ENCODE results near the gene MIER2. TPM values are rescaled to one million over a fixed set of nuclear protein-coding genes. Genes with fewer than 3 reads are reported as not detected.

Gene MIER2
- total and polyA plus RNA-seq, 10 of the 15 experiments (the other 5 are each of a cell fraction or from before 2014, with no cell fraction given) = 0.48 to 23.6 (median 12.1) TPM

GRCh38 chr19:373391-374182 lies 29.0 kb upstream of the MIER2 start:
- Histone ChIP-seq H3K4me2 (ENCODE audit: control insufficient read depth, insufficient read depth) (no peak overlapping the region), H4K20me1 (ENCODE audit: control insufficient read depth, insufficient read depth) (no peaks in the 10 kb centered on the region), H3K4me3 (no peak overlapping the region), H3K27me3 (replicated peaks in 1 of 2; ENCODE audit: control insufficient read depth in 2 of 2, insufficient read depth in 2 of 2, low read length in 1 of 2) (no peaks in the 10 kb centered on the region), H3K27ac (ENCODE audit: control insufficient read depth, insufficient read depth) (no peak overlapping the region), H2AFZ (ENCODE audit: control insufficient read depth, low read depth, low read length) (no peak overlapping the region), H3K9ac (ENCODE audit: control insufficient read depth, insufficient read depth, low read length) (no peak overlapping the region), H3K79me2 (ENCODE audit: control insufficient read depth, insufficient read depth, low read length) (no peaks in the 10 kb centered on the region), H3K4me1 (ENCODE audit: control insufficient read depth, insufficient read depth, low read length) (no peaks in the 10 kb centered on the region), H3K9me3 (replicated peaks; ENCODE audit: control insufficient read depth, insufficient read depth, low read length) (no peaks in the 10 kb centered on the region), H3K36me3 (ENCODE audit: control insufficient read depth in 2 of 2, insufficient read depth in 2 of 2, low read length in 1 of 2) (no peaks in the 10 kb centered on the region)
- BruUV-seq (replicated peaks) = no TSS peak
- DNase-seq (ENCODE audit: low read depth, low spot score) (no peak), ATAC-seq (no peak), FAIRE-seq (no peak)
- 51% methylated on average over 24 of the region's 24 CpGs for WGBS (ENCODE audit: insufficient coverage, insufficient replicate concordance, low lambda C conversion rate, missing lambda C conversion rate)
- in situ Hi-C loops (cut with MboI) = no loop called here
- TF ChIP-seq NFYA (IDR thresholded peaks at IDR 0.05; ENCODE audit: borderline replicate concordance, low read depth, low read length) (no peak), ZNF274 (IDR thresholded peaks at IDR 0.05; ENCODE audit: insufficient read depth, insufficient read length) (no peak)
- intact Hi-C loops (cut with micrococcal nuclease; ENCODE audit: unreplicated experiment) = no loop called here
- CTCF ChIA-PET = no interaction called here
- RAD21 ChIA-PET (ENCODE audit: unreplicated experiment) = no interaction called here
- SMC1A ChIA-PET (ENCODE audit: uncharacterized antibody, unreplicated experiment) = no interaction called here
- POLR2A ChIA-PET = no interaction called here

- Histone ChIP-seq H3K27ac (ENCODE audit: control insufficient read depth, insufficient read depth) (no peak overlapping the region), H4K20me1 (ENCODE audit: control insufficient read depth, insufficient read depth) (no peaks in the 10 kb centered on the region), H3K4me2 (ENCODE audit: control insufficient read depth, insufficient read depth) (no peak overlapping the region), H3K36me3 (ENCODE audit: control insufficient read depth in 2 of 2, insufficient read depth in 2 of 2, low read length in 1 of 2) (no peaks in the 10 kb centered on the region), H3K4me1 (ENCODE audit: control insufficient read depth, insufficient read depth, low read length) (no peaks in the 10 kb centered on the region), H2AFZ (ENCODE audit: control insufficient read depth, low read depth, low read length) (no peak overlapping the region), H3K9me3 (replicated peaks; ENCODE audit: control insufficient read depth, insufficient read depth, low read length) (no peaks in the 10 kb centered on the region), H3K4me3 (no peak overlapping the region), H3K79me2 (ENCODE audit: control insufficient read depth, insufficient read depth, low read length) (no peaks in the 10 kb centered on the region), H3K9ac (ENCODE audit: control insufficient read depth, insufficient read depth, low read length) (no peak overlapping the region), H3K27me3 (replicated peaks in 1 of 2; ENCODE audit: control insufficient read depth in 2 of 2, insufficient read depth in 2 of 2, low read length in 1 of 2) (no peaks in the 10 kb centered on the region)
- ATAC-seq (no peak), DNase-seq (ENCODE audit: low read depth, low spot score) (no peak), FAIRE-seq (no peak)
- WGBS (ENCODE audit: insufficient coverage, insufficient replicate concordance, low lambda C conversion rate, missing lambda C conversion rate) = 40% methylated on average over 14 of the region's 14 CpGs
- in situ Hi-C loops (cut with MboI) (no loop called here), intact Hi-C loops (cut with micrococcal nuclease; ENCODE audit: unreplicated experiment) (no loop called here)
- ChIA-PET POLR2A (no interaction called here), CTCF (no interaction called here), RAD21 (ENCODE audit: unreplicated experiment) (no interaction called here), SMC1A (ENCODE audit: uncharacterized antibody, unreplicated experiment) (no interaction called here)
- no TSS peak for BruUV-seq (replicated peaks)
- no peak for TF ChIP-seq CBFB (IDR thresholded peaks at IDR 0.05; ENCODE audit: low read depth)
Measured at GRCh38 chr19:372306-372890, 27.8 kb upstream of the MIER2 start.

Data from GM12878 (cell line).